ENCODE measurements around the gene CCNQ. TPM values are rescaled to one million over a fixed set of nuclear protein-coding genes. Genes with fewer than 3 reads are reported as not detected.

CCNQ gene
- total RNA-seq, 1 donor from 2014 or later: 21.7 TPM

GRCh38 chrX:153625271-153626024 is 26.5 kb upstream of the CCNQ start:
- no peak for TF ChIP-seq EZH2 (IDR thresholded peaks at IDR 0.05; ENCODE audit: insufficient read depth, low read length)
- no peak for TF ChIP-seq CTCF (IDR thresholded peaks at IDR 0.05; ENCODE audit: insufficient read depth, low read depth, low read length)
- no peaks in the 10 kb centered on the region for H3K9me3 Mint-ChIP-seq (ENCODE audit: unreplicated experiment)

GRCh38 chrX:153624196-153625091 is 25.5 kb upstream of the CCNQ start:
- Mint-ChIP-seq H3K27me3 (ENCODE audit: low read depth, unreplicated experiment) (peaks cover 24% of the 10 kb centered on the region), H3K9me3 (ENCODE audit: unreplicated experiment) (no peaks in the 10 kb centered on the region), H3K4me3 (ENCODE audit: unreplicated experiment) (no peak overlapping the region), H3K27ac (ENCODE audit: unreplicated experiment) (no peak overlapping the region), H3K4me1 (ENCODE audit: low read depth, unreplicated experiment) (no peaks in the 10 kb centered on the region), H3K36me3 (ENCODE audit: low read depth, unreplicated experiment) (no peaks in the 10 kb centered on the region)
- Histone ChIP-seq H3K9ac (ENCODE audit: low read length) (no peak overlapping the region), H3K36me3 (ENCODE audit: insufficient read depth, low read length) (no peaks in the 10 kb centered on the region), H3K9me3 (ENCODE audit: insufficient read depth, low read depth, low read length) (no peaks in the 10 kb centered on the region), H3K4me3 (ENCODE audit: insufficient read depth, low read depth, low read length) (no peak overlapping the region), H4K20me1 (ENCODE audit: insufficient read depth, low read length) (no peaks in the 10 kb centered on the region), H3K4me2 (ENCODE audit: low read length) (no peak overlapping the region), H2AFZ (ENCODE audit: low read depth, low read length) (no peak overlapping the region), H3K27me3 (ENCODE audit: insufficient read depth, low read length) (no peaks in the 10 kb centered on the region), H3K79me2 (ENCODE audit: insufficient read depth, low read length) (no peaks in the 10 kb centered on the region), H3K4me1 (ENCODE audit: insufficient read depth, low read length) (no peaks in the 10 kb centered on the region), H3K27ac (ENCODE audit: low read depth, low read length) (no peak overlapping the region)
- DNase-seq (ENCODE audit: low read depth): no peak
- FAIRE-seq: no peak
- no peak for TF ChIP-seq CTCF (IDR thresholded peaks at IDR 0.05; ENCODE audit: insufficient read depth, low read depth, low read length)
- no peak for TF ChIP-seq EZH2 (IDR thresholded peaks at IDR 0.05; ENCODE audit: insufficient read depth, low read length)

More at GRCh38 chrX:153625271-153626024, 26.5 kb upstream of the CCNQ start:
- Mint-ChIP-seq H3K27me3 (ENCODE audit: low read depth, unreplicated experiment) (peaks cover 32% of the 10 kb centered on the region), H3K4me3 (ENCODE audit: unreplicated experiment) (no peak overlapping the region), H3K27ac (ENCODE audit: unreplicated experiment) (no peak overlapping the region), H3K36me3 (ENCODE audit: low read depth, unreplicated experiment) (no peaks in the 10 kb centered on the region), H3K4me1 (ENCODE audit: low read depth, unreplicated experiment) (no peaks in the 10 kb centered on the region)
- Histone ChIP-seq H3K4me3 (ENCODE audit: insufficient read depth, low read depth, low read length) (no peak overlapping the region), H3K4me1 (ENCODE audit: insufficient read depth, low read length) (no peaks in the 10 kb centered on the region), H3K4me2 (ENCODE audit: low read length) (no peak overlapping the region), H3K9ac (ENCODE audit: low read length) (no peak overlapping the region), H3K27me3 (ENCODE audit: insufficient read depth, low read length) (no peaks in the 10 kb centered on the region), H3K79me2 (ENCODE audit: insufficient read depth, low read length) (no peaks in the 10 kb centered on the region), H3K9me3 (ENCODE audit: insufficient read depth, low read depth, low read length) (no peaks in the 10 kb centered on the region), H3K27ac (ENCODE audit: low read depth, low read length) (no peak overlapping the region), H4K20me1 (ENCODE audit: insufficient read depth, low read length) (no peaks in the 10 kb centered on the region), H2AFZ (ENCODE audit: low read depth, low read length) (no peak overlapping the region), H3K36me3 (ENCODE audit: insufficient read depth, low read length) (no peaks in the 10 kb centered on the region)
- DNase-seq (ENCODE audit: low read depth) (no peak), FAIRE-seq (no peak)
